HG03159 (cell line): ENCODE measurements around the gene FNBP1L.

Source experiments
- ATAC-seq: cut with Tn5 transposase; IDR thresholded peaks from one replicate; pipeline ENCODE4 v1.9.1; 2021; ENCODE audit warnings: mild to moderate bottlenecking, moderate library complexity; ENCODE audit not compliant: unreplicated experiment

The FNBP1L gene

DNA sequence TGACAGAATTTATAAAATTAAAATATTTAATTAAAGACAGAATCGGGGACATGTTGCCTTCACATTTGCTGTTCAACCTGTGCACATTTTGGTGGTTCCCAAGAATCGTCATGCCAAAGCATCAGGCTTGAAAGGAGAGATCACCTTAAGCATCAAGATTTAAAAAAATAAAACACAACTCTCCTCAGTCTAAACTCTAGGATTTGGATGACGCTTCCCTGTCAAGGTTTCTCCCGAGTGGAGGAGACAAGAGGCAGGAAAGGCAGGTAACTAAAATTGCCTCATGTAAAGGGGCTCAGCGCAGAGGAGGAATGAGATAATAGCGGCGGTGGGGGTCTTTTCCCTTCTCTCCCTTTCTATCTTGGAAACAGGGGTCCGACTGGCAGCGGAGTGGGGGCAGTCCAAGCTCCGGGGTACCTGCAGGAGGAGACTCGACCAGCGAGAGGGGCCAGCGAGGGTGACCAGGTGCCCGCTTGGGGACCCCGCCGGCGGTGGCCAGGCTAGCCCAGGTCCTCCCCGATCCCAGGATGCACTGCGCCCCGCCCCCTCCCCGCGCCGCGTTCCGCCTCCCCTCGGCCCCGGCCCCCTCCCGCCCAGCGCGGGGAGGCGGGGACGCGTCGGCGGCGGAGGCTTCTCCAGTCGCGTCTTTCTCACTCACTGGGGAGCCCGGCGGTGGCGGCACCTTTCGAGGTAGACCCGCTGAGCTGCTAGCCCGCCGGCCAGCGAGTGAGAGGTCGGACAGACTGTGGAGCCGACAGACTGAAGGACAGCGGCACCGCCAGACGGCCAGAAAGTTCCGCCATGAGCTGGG, at the start of gene FNBP1L:
Gene FNBP1L (plus strand): TSS at position 638 of the 811 bp plus-strand sequence. CDS start 164 bp downstream, at position 802.
- no peak for ATAC-seq

DNA sequence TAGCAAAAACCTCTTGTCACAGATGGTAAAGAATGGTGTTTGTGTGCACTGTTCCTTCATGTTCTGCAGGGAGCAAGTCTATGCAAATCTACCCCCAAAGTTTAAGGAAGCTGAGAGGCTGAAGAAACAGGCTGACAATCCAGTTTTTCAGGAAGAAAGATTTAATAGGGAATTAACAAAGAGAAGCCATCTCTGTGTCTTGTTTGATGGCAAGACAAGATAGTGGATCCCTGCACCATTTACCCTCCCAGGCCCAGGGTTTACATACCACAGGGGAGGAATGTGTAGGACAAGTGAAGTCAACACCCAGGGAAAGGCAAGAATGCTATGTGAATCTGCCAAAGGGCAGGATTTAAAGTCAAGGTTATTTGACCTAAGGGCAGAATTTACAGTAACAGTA, 48.1 kb upstream of the FNBP1L start:
- no peak for ATAC-seq

DNA sequence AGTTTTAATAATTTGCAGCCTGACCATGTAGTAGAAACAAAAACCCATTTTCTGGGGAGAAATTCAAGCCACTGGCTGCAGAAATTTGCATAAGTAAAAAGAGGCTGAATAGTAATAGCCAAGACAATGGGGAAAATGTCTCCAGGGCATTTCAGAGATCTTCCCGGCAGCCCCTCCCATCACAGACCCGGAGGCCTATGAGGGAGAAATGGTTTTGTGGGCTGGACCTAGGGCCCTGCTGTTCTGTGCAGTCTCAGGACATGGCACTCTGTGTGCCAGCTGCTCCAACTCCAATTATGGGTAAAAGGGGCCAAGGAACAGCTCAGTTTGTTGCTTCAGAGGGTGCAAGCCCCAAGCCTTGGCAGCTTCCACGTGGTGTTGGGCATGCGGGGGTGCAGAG, 39.7 kb upstream of the FNBP1L start:
- ATAC-seq: no peak

DNA sequence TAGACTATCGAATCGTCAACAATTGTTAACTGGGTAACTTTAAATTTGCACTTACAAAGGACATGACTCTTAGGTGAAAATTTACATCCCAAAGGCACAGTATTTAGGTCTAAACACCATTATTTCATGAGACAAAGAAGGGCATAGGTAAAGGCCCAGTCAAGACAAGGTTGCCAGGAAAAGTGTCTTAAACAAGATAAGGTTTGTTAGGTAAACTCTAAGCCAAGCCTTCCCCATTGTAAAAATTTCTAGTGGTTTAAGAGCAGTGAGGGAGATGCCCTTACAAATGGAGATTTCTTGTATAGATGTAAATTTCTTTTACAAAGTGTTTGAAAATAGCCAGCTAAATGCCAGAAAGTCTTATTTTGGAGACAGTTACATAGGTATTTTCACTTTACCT, 36.9 kb upstream of the FNBP1L start:
- no peak for ATAC-seq

DNA sequence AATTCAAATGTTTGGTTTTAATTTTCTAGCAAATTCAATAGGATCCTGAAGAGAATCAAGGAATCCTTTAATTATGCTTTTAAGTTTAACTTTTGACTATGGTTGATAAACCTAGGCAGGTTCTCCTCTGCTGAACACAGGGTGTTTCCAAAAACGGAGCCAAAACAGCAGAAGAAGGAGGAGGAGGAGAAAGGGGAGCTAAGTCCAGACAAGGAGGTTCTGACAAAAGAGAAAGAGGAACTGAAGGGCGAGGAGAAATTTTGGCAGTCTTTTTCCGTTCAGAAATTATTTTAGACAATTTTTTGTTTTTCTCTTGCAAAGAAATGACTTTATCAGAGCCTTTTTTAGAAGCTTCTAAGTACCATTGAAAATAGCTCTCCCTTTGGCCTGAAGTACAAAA, 33.2 kb upstream of the FNBP1L start:
- ATAC-seq: no peak

GRCh38 chr1:93415296-93415695, 32.6 kb upstream of the FNBP1L start:
- ATAC-seq: no peak

DNA sequence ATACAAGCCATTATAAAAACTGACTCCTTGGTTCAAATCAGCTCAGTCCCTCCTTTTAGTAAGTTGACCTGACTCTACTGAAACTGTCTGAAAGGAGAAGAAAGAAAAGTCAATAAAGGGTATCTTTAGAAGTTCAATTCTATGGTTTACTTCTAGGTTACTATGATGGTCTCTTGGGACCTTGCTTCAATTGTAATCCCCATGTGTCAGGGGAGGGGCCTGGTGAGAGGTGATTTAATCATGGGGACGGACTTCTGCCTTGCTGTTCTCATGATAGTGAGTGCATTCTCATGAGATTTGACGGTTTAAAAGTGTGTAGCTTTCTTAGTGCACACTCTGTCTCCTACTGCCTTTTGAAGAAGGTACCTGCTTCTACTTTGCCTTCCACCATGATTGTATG, 31.7 kb upstream of the FNBP1L start:
- ATAC-seq: no peak

DNA sequence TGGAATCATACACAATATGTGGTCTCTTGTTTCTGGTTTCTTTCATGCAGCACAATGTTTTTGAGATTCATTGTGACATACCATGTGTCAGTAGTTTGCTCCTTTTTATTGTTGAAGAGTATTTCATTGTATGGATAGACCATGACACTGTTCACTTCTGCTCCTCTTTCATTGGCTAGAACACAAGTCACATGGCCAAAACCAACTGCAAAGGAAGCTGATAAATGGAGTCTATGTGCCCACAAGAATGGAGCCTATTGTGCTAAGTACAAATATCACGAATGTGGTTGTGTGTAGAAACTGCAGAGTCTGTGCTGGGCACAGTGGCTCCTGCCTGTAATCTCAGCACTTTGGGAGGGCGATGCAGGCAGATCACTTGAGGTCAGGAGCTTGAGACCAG, 28.6 kb upstream of the FNBP1L start:
- no peak for ATAC-seq

- no peak for ATAC-seq
Observed at GRCh38 chr1:93420400-93420799, 27.5 kb upstream of the FNBP1L start.

DNA sequence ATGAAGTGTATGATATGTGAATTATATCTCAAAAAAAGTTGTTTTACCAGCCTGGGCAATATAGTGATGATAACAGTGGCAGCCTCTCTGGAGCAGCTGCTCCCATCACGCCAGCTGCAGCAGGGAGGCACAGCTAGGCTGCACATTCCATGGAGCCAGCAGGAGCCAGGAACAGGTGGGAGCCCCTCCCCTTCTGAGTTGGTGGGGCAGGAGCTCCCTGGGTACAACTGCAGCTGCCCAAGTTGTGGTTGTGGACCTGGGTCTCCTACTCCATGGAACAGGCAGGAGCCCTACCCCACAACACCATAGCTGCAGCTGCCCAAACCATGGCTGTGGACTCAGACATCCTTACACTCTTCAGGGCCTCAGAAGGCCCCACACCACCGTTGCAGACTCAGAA, 21.7 kb upstream of the FNBP1L start:
- ATAC-seq: no peak

- no peak for ATAC-seq
Observed at GRCh38 chr1:93427656-93428055, 20.3 kb upstream of the FNBP1L start.

DNA sequence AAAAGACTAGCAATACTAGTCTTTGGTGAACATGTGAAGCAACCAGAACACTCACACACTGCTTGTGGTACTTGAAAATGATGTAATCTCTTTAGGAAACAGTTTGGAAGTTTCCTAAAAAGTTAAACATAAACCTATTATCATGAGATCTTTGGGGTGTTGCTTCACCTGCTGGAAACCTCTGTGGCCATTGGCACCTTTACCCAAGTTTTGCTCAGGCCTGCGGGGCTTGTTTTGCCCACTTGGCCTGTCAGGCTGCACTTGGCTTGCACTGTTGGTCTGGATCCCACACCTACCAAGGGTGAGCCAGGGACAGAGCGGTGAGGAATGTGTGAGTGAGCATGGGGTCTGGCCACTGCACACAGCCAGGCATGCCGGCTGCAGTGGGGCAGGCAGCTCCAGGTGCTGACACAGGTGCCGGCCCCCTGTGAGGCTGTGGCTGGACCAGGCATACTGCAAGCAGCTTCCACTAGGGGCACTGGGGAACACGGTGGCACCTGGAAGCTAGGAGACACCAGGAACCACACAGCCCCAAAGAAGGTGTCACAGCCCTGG, 14.4 kb upstream of the FNBP1L start:
- ATAC-seq: no peak

GRCh38 chr1:93434088-93434487, 13.8 kb upstream of the FNBP1L start:
- ATAC-seq: no peak

- ATAC-seq: no peak
Observed at GRCh38 chr1:93434987-93435386, 12.9 kb upstream of the FNBP1L start.

GRCh38 chr1:93435443-93435842, 12.5 kb upstream of the FNBP1L start:
- ATAC-seq: no peak

DNA sequence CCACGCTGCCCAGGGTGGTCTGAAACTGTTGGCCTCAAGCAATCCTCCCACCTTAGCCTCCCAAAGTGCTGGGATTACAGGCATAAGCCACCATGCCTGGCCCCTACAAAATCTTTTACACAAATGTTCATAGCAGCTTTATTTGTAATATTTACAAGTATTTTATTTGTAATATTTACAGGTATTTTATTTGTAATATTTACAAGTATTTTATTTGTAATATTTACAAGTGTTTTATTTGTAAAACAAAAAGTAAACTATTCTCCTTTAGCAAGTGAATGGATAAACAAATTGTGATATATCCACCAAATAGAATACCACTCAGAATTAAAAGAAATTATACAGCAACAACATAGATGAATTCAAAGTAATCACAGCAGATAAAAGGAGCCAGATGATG, 11.4 kb upstream of the FNBP1L start:
- no peak for ATAC-seq

- peak; percentile 54 for ATAC-seq
Observed at GRCh38 chr1:93437976-93438605, 9.8 kb upstream of the FNBP1L start.

DNA sequence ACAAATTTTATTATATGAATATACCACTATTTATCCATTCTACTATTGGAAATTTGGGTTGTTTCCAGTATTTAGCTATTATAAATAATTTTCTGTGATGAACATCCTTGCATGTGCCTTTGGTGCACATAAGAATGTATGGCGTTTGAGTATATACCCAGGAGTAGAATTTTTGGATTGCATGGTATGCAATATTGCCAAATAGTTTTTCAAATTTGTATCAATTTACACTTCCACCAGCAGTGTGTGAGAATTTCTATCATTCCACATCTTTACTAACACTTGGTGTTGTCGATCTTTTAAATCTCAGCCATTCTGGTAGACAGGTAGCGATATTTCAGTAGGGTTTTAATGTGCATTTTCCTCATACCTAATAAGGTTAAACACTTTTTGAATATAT, 9.2 kb upstream of the FNBP1L start:
- ATAC-seq: no peak

DNA sequence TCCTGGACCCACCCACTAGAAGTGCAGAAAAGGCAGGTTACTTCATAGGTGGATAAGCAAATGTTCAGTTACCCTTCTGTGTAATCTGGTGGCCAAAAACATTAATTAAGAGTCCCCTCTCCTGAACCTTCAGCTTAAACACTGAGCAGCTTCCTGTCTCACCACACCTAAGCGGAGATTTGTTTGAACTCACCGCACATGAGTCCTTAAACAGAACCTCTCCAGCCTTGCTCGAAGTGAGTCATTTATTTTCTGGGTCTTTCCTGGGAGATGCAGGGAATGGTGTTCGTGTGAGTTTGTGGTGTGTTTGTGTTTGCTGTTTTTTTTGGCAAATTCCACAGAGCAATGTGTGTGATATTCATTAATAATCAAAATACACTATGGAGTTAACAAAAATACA, 7.6 kb upstream of the FNBP1L start:
- ATAC-seq: no peak

DNA sequence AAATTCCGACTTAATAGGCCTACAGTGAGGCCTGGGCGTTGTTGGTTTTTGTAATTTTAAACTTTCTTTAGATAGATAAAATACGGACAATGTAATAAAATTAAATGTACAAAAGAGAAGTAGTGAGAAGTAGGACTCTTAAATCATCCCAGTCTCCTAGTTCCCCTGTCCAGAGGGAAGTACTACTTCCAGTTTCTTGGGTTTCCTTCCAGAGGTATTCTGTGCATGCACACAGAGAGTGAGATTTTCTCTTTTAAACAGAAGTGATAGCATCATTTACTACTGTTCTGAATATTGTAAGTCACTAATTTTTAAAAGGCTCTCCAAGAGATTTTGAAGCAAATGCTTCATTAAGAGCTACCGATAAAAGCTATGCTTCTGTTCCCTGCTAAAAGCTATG, 7.2 kb upstream of the FNBP1L start:
- no peak for ATAC-seq

DNA sequence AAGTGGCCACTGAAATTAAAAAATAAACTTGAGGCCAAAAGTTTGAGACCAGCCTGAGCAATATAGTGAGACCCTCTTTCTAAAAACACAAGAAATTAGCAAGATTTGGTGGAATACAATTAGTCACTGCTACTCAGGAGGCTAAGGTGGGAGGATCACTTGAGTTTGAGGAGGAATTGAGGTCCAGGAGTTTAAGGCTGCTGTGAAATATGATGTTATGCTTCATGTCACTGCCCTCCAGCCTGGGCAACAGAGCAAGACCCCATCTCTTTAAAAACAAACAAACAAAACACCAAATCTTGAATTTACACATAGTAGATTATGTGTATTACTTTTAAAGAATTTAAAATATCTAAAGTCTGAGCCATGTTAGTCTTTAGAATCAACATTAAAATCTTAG, 6.3 kb upstream of the FNBP1L start:
- ATAC-seq: no peak

GRCh38 chr1:93442008-93442666, 5.8 kb upstream of the FNBP1L start:
- no peak for ATAC-seq
